Measurements from ENCODE around the gene PBX3. TPM values are rescaled to one million over a fixed set of nuclear protein-coding genes. Genes with fewer than 3 reads are reported as not detected.
"Not testable (repeated sequence)": the region's sequence is repeated elsewhere in the genome, so short reads cannot be mapped to it uniquely, and the experiment has no call there.

The PBX3 gene
- total RNA-seq, 1 experiment from 2014 or later = 7.7 TPM

DNA sequence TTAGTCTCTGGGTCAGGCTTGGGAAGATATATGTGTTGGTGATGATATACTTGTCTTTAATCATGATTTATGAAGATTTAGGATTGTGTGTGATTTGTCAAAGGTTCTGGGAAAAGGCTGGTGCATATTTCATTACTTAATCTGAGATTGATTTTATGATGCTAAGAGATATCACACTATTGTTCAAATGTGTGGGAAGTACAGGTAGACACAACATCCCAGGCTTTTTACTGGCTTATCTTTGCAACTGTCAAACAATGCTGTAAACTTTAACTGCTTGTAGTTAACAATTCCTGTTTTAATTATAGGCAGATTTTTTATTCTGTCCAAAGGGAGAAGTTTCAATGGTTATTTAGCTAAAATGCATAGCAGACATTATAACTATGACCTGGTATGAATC lies 23.9 kb downstream of the PBX3 start:
- H3K27me3 ChIP-seq (replicated peaks; ENCODE audit: control insufficient read depth, insufficient read depth, low read length) = no peaks in the 10 kb centered on the region
- CTCF ChIA-PET = no interaction called here
- H3K9me3 ChIP-seq = no peaks in the 10 kb centered on the region
- no peak for DNase-seq
- Mint-ChIP-seq H3K4me1 (ENCODE audit: low read depth, unreplicated experiment) (no peaks in the 10 kb centered on the region), H3K27ac (ENCODE audit: unreplicated experiment) (no peak overlapping the region), H3K9me3 (ENCODE audit: unreplicated experiment) (no peaks in the 10 kb centered on the region), H3K4me3 (ENCODE audit: unreplicated experiment) (no peak overlapping the region), H3K27me3 (ENCODE audit: insufficient read depth, unreplicated experiment) (no peaks in the 10 kb centered on the region), H3K36me3 (ENCODE audit: insufficient read depth, unreplicated experiment) (no peaks in the 10 kb centered on the region)
- TF ChIP-seq, protein P1, sequence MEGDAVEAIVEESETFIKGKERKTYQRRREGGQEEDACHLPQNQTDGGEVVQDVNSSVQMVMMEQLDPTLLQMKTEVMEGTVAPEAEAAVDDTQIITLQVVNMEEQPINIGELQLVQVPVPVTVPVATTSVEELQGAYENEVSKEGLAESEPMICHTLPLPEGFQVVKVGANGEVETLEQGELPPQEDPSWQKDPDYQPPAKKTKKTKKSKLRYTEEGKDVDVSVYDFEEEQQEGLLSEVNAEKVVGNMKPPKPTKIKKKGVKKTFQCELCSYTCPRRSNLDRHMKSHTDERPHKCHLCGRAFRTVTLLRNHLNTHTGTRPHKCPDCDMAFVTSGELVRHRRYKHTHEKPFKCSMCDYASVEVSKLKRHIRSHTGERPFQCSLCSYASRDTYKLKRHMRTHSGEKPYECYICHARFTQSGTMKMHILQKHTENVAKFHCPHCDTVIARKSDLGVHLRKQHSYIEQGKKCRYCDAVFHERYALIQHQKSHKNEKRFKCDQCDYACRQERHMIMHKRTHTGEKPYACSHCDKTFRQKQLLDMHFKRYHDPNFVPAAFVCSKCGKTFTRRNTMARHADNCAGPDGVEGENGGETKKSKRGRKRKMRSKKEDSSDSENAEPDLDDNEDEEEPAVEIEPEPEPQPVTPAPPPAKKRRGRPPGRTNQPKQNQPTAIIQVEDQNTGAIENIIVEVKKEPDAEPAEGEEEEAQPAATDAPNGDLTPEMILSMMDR (IDR thresholded peaks at IDR 0.05; ENCODE audit: insufficient read depth in 1 of 2, low read depth in 1 of 2, low read length in 1 of 2, severe bottlenecking in 1 of 2, unreplicated experiment in 1 of 2) = no peak
- H3K36me3 ChIP-seq (ENCODE audit: control insufficient read depth, insufficient read depth, low read length) = no peaks in the 10 kb centered on the region
- H3K4me1 ChIP-seq = no peaks in the 10 kb centered on the region
- POLR2A ChIA-PET = no interaction called here
- intact Hi-C loops (cut with micrococcal nuclease; ENCODE audit: unreplicated experiment) = no loop called here
- BruUV-seq (replicated peaks) = no TSS peak
- no peak overlapping the region for H3K4me3 ChIP-seq (ENCODE audit: low read depth, low read length)

DNA sequence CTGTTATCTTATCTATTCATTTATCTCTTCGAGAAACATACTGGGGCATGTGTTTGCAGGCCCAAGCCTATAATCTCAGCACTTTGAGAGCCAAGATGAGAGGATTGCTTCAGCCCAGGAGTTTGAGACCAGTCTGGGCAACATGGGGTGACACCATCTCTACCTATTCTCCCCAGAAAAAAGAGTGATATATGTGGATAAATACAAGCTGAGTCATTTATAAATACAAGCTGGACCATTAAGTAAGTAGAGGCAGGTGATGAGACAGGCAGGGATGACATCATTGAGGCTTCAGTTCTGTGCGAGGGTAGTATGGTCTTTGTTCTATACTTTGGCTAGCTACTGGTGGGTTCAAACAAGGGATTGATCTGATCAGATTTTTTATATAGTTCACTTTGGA lies 25.6 kb downstream of the PBX3 start:
- Histone ChIP-seq H3K36me3 (ENCODE audit: control insufficient read depth, insufficient read depth, low read length) (no peaks in the 10 kb centered on the region), H3K4me1 (no peaks in the 10 kb centered on the region), H3K27me3 (replicated peaks; ENCODE audit: control insufficient read depth, insufficient read depth, low read length) (no peaks in the 10 kb centered on the region), H3K4me3 (ENCODE audit: low read depth, low read length) (no peak overlapping the region), H3K9me3 (no peaks in the 10 kb centered on the region)
- no peaks in the 10 kb centered on the region for H3K27me3 Mint-ChIP-seq (ENCODE audit: insufficient read depth, unreplicated experiment)
- TF ChIP-seq, protein P1 (IDR thresholded peaks at IDR 0.05; ENCODE audit: insufficient read depth in 1 of 2, low read depth in 1 of 2, low read length in 1 of 2, severe bottlenecking in 1 of 2, unreplicated experiment in 1 of 2) = no peak
- no peak for DNase-seq
- intact Hi-C loops (cut with micrococcal nuclease; ENCODE audit: unreplicated experiment) = no loop called here
- ChIA-PET POLR2A (no interaction called here), CTCF (no interaction called here)
- no TSS peak for BruUV-seq (replicated peaks)
- no peaks in the 10 kb centered on the region for H3K36me3 Mint-ChIP-seq (ENCODE audit: insufficient read depth, unreplicated experiment)
- H3K4me1 Mint-ChIP-seq (ENCODE audit: low read depth, unreplicated experiment) = no peaks in the 10 kb centered on the region
- H3K4me3 Mint-ChIP-seq (ENCODE audit: unreplicated experiment) = no peak overlapping the region
- H3K27ac Mint-ChIP-seq (ENCODE audit: unreplicated experiment) = no peak overlapping the region
- no peaks in the 10 kb centered on the region for H3K9me3 Mint-ChIP-seq (ENCODE audit: unreplicated experiment)

DNA sequence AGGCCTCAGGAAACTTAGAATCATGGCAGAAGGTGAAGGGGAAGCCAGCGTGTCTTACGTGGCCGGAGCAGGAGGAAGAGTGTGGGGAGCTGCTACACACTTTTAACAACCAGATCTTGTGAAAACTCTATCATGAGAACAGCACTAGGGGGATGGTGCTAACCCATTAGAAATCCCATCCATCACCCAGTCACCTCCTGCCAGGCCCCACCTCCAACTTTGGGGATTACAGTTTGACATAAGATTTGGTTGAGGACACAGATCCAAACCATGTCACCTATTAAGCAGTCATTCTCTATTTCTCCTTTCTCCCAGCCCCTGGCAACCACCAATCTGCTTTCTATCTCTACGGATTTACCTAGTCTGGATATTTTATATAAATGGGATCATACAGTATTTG lies 26.9 kb downstream of the PBX3 start:
- BruUV-seq (replicated peaks) = no TSS peak

DNA sequence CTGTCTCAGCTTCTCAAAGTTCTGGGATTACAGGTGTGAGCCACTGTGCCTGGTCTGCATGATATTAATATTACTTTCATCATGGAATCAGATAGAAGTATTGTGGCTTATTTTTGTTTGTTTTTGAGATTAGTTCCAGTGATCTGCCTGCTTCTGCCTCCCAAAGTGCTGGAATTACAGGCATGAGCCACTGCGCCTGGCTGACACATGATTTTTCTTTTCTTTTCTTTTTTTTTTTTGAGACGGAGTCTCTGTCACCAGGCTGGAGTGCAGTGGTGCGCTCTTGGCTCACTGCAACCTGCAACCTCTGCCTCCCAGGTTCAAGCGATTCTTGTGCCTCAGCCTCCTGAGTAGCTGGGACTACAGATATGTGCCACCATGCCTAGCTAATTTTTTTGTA lies 29.6 kb downstream of the PBX3 start:
- H3K9me3 Mint-ChIP-seq (ENCODE audit: unreplicated experiment); intact Hi-C loops (cut with micrococcal nuclease; ENCODE audit: unreplicated experiment); H3K27ac Mint-ChIP-seq (ENCODE audit: unreplicated experiment): not testable (repeated sequence)

More for the DNA sequence above, 26.9 kb downstream of the PBX3 start:
- no peak for DNase-seq
- Histone ChIP-seq H3K36me3 (ENCODE audit: control insufficient read depth, insufficient read depth, low read length) (no peaks in the 10 kb centered on the region), H3K4me1 (no peaks in the 10 kb centered on the region), H3K4me3 (ENCODE audit: low read depth, low read length) (no peak overlapping the region), H3K9me3 (no peaks in the 10 kb centered on the region), H3K27me3 (replicated peaks; ENCODE audit: control insufficient read depth, insufficient read depth, low read length) (no peaks in the 10 kb centered on the region)
- POLR2A ChIA-PET = no interaction called here
- H3K27me3 Mint-ChIP-seq (ENCODE audit: insufficient read depth, unreplicated experiment) = no peaks in the 10 kb centered on the region
- no peaks in the 10 kb centered on the region for H3K9me3 Mint-ChIP-seq (ENCODE audit: unreplicated experiment)
- H3K4me3 Mint-ChIP-seq (ENCODE audit: unreplicated experiment) = no peak overlapping the region
- H3K27ac Mint-ChIP-seq (ENCODE audit: unreplicated experiment) = no peak overlapping the region
- TF ChIP-seq, protein P1 (IDR thresholded peaks at IDR 0.05; ENCODE audit: insufficient read depth in 1 of 2, low read depth in 1 of 2, low read length in 1 of 2, severe bottlenecking in 1 of 2, unreplicated experiment in 1 of 2) = no peak
- CTCF ChIA-PET = no interaction called here
- intact Hi-C loops (cut with micrococcal nuclease; ENCODE audit: unreplicated experiment) = no loop called here
- no peaks in the 10 kb centered on the region for H3K36me3 Mint-ChIP-seq (ENCODE audit: insufficient read depth, unreplicated experiment)
- no peaks in the 10 kb centered on the region for H3K4me1 Mint-ChIP-seq (ENCODE audit: low read depth, unreplicated experiment)

DNA sequence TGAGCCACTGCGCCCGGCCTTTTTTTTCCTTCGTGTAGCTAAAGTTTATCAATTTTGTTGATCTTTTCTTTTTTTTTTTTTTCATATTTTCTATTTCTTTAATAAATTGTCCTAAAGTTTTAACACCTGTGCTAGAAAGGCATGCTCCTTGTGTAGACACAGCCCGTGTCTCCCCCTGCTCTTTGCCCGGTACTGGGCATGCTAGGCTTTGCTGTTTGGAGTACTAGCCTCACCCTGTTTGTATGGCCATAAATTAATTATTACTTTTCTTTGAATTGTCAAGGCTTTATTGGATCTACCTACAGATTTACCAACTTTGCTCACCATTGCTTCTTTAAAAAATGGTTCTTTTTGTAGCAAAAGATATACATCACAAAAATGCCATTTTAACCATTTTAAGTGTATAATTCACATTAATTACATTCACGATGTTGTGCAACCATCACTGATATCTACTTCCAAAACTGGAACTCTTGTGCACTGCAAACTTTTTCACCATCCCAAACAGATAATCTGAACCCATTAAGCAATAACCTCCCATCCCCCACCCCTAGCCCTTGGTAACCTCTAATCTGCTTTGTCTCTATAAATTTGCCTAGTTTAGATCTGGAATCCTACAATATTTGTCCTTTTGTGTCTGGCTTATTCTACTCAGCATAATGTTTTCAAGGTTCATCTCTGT lies 31.5 kb downstream of the PBX3 start:
- H3K9me3 ChIP-seq; BruUV-seq (replicated peaks); DNase-seq; H3K4me3 Mint-ChIP-seq (ENCODE audit: unreplicated experiment); intact Hi-C loops (cut with micrococcal nuclease; ENCODE audit: unreplicated experiment); H3K27ac Mint-ChIP-seq (ENCODE audit: unreplicated experiment); H3K36me3 Mint-ChIP-seq (ENCODE audit: insufficient read depth, unreplicated experiment); H3K27me3 Mint-ChIP-seq (ENCODE audit: insufficient read depth, unreplicated experiment); H3K27me3 ChIP-seq (replicated peaks; ENCODE audit: control insufficient read depth, insufficient read depth, low read length); H3K36me3 ChIP-seq (ENCODE audit: control insufficient read depth, insufficient read depth, low read length); H3K4me1 ChIP-seq; H3K9me3 Mint-ChIP-seq (ENCODE audit: unreplicated experiment); POLR2A ChIA-PET; H3K4me3 ChIP-seq (ENCODE audit: low read depth, low read length); H3K4me1 Mint-ChIP-seq (ENCODE audit: low read depth, unreplicated experiment): not testable (repeated sequence)
- CTCF ChIA-PET = interaction anchor here (0.7 kb wide), 1 partner anchor 288 kb away, joined by 3 read pairs; no protein-coding TSS in a partner anchor

More for the DNA sequence above, 29.6 kb downstream of the PBX3 start:
- H3K9me3 ChIP-seq; H3K4me1 Mint-ChIP-seq (ENCODE audit: low read depth, unreplicated experiment); H3K4me1 ChIP-seq; BruUV-seq (replicated peaks); H3K36me3 ChIP-seq (ENCODE audit: control insufficient read depth, insufficient read depth, low read length); H3K36me3 Mint-ChIP-seq (ENCODE audit: insufficient read depth, unreplicated experiment); H3K27me3 ChIP-seq (replicated peaks; ENCODE audit: control insufficient read depth, insufficient read depth, low read length); H3K4me3 ChIP-seq (ENCODE audit: low read depth, low read length); H3K4me3 Mint-ChIP-seq (ENCODE audit: unreplicated experiment); DNase-seq; H3K27me3 Mint-ChIP-seq (ENCODE audit: insufficient read depth, unreplicated experiment); POLR2A ChIA-PET; CTCF ChIA-PET: not testable (repeated sequence)

Data from Caco-2 (cell line).